LHCN-M2 (cell line): ENCODE data around the gene SLC6A1. TPM values are rescaled to one million over a fixed set of nuclear protein-coding genes. Genes with fewer than 3 reads are reported as not detected.

Source experiments
- DNase-seq: peaks from one replicate; pipeline ENCODE4 v3.0.0-alpha.2; 2012; ENCODE audit warnings: low read depth
- total RNA-seq: library from RNA; depleted of rRNA; stranded (reverse); fragments of >200 nt; gene quantifications from 2 replicates; pipeline ENCODE4 v1.2.3, GENCODE V29; 2014

Gene SLC6A1
- total RNA-seq, 1 experiment from 2014 or later = under 0.01 TPM

- no peak for DNase-seq
Measured at GRCh38 chr3:10992943-10993728, 588 bp downstream of the SLC6A1 start.

GRCh38 chr3:10993729-10994065, 1.1 kb downstream of the SLC6A1 start:
- no peak for DNase-seq

DNA sequence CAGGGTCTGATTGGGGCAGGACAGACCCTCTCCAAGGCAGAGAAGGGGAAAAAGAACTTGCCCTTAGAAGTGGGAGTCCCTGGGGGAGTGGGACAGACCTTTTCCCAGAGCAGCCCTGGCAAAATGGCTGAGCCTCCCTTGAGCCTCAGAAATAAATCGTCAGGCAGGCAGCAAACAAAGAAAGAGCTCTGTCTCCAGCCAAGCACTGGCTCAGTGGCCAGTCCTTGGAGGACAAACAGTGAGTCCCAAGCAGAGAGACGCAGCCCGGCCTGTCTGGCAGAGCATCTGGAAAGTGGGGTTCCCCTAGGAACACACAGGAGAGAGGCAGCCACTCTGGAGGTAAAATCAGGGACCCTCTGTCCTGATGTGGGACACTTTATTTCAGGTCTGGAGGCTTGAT, 1.8 kb downstream of the SLC6A1 start:
- DNase-seq = no peak

GRCh38 chr3:10995871-10996270, 3.3 kb downstream of the SLC6A1 start:
- no peak for DNase-seq

- DNase-seq = no peak
Measured at GRCh38 chr3:10996345-10997013, 3.9 kb downstream of the SLC6A1 start.

DNA sequence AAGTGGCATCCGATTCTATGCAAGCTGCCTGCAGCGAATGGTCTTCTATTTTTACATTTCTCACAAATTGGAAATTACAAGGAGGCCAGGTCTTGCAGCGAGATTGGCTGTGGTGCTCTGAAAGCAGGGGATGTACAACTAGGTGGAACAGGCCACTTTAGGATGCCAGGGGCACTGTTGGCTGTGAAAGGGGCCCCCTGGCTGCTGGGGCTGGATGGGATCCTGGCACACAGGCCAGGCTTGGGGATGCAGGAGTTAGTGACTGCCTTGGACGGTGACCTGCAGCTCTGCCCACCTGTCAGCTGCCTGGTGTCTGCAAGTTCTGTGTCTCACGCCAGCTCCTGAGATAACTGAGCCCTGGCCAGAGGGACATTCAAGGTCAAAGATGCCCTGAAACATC, 4.6 kb downstream of the SLC6A1 start:
- DNase-seq = no peak

DNA sequence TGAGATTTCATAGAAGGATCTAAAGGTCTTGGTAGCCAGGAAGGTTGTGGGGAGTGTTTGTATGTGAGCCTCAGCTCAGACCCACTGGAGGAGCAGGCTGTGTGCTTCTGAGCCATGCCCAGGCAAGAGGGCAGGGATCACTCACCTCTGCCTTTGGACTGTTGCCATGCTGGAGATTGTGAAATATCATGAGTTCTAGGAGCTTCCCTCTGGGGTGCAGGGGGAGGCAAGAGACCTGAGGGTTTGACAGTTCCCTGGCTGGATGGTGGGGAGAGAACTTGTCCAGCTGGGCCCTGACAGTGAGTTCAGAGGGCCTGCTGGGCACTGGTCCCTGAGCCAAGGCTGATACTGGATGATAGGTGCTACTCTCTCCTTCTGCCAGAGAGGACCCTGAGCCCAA, 6.0 kb downstream of the SLC6A1 start:
- no peak for DNase-seq

DNA sequence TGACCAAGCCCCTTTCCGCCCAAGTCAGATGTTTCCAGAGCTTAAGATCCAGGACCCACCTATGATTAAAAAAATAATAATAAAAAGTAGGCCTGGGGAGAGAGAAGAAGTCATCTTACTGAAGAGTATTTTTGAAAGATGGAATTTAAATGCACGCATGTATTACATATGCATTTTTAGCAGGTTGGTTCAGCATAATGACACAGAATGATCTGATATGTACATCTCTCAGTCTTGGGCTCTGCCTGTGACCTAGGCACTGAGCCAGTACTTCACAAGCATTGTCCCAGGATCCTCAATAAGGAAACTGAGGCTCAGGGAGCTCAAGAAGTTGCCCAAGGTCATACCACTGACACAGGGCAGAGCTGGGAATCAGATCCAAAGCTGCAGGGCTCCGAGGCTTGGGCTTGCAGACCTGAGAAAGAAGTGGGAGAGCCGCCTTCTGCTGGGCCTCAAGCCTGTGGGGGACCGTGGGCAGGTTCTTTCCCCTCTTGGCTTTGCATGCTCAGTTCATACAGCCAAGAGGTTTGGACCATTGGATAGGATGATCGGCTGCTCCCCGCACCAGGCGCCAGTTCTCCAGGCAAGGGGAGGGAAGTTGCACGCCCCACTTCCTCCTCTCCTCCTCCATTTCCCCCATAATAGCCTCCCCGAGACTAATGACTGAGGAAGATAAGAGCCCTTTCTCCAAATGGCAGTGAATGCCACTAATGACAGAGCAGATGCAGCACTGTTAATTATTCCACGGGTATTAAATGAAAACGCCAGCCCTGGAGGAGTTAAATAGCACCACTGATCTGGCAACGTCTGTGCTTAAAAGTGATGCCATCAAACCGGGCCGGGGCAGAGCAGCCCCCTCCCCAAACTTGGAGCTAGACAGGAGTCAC, 6.9 kb downstream of the SLC6A1 start:
- no peak for DNase-seq

- no peak for DNase-seq
Measured at GRCh38 chr3:11000528-11000927, 8.0 kb downstream of the SLC6A1 start.

DNA sequence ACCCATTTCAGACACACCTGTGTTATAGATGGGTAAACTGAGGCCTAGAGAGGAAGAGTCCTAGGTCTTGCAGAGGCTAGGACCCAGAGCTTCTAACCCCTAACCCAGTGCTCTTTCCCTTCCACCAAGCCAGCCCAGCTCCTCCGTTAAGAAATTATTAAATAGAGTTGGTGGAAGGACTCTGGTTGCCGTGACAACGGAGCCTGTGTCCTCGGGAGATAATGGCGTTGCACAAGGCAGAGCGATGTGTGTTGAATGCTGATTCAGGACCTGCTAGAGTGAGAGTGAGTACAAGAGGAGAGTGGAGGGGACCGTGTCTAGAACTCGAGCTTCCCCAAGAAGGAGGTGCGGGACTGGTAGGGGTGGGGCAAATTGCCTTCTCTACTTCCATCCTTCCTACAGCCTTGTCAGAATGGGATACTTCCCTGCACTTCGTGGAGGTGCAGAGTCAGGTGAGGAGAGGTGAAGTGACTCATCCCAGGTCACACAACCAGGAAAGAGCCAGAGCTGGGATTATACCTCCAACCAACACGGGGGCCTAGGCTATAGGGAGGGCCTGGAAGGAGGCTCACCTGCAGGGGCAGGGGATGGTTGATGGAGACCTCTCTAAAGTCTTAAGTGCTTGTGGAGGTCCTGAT, 8.6 kb downstream of the SLC6A1 start:
- peak; percentile 7 for DNase-seq

DNA sequence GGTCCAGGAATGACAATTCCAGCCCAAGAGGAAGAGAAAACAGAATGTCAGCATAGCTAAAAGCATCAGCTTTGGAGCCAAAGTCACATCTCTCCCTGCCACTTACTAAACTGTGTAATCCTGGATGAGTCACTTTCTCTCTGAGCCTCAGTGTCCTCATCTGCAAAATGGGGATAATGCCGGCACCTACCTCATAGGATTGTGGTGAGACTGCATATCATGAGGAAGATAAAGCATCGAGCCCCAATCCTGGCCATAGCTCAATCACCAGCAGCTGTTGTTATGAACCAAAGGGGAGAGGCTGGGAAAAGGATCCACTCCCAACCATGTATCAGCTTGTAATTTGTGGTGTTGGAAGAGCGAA, 9.1 kb downstream of the SLC6A1 start:
- peak; percentile 6 for DNase-seq

DNA sequence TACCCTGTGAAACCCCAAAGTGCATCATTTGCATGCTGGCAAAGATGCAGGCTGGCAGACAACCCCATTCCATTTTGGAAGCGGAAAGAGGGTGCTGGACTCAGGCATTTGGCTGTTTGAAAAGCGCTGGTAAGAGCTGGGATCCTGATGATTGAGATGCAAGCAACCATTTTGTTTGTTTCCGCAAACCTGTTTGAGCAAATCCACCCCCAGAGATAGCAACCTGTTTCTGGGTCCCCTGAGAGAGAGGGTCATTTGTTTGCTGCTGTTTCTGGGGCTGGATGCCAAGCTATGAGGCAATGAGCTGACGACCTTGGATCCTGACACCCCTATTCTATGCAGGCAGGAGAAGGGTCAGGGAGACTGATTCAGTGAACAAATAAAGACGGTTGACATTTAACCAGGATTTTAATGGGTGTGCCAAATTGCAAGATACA, 9.8 kb downstream of the SLC6A1 start:
- no peak for DNase-seq

- DNase-seq = no peak
Measured at GRCh38 chr3:11004563-11004962, 12.0 kb downstream of the SLC6A1 start.

GRCh38 chr3:11005686-11006256, 13.2 kb downstream of the SLC6A1 start:
- no peak for DNase-seq

DNA sequence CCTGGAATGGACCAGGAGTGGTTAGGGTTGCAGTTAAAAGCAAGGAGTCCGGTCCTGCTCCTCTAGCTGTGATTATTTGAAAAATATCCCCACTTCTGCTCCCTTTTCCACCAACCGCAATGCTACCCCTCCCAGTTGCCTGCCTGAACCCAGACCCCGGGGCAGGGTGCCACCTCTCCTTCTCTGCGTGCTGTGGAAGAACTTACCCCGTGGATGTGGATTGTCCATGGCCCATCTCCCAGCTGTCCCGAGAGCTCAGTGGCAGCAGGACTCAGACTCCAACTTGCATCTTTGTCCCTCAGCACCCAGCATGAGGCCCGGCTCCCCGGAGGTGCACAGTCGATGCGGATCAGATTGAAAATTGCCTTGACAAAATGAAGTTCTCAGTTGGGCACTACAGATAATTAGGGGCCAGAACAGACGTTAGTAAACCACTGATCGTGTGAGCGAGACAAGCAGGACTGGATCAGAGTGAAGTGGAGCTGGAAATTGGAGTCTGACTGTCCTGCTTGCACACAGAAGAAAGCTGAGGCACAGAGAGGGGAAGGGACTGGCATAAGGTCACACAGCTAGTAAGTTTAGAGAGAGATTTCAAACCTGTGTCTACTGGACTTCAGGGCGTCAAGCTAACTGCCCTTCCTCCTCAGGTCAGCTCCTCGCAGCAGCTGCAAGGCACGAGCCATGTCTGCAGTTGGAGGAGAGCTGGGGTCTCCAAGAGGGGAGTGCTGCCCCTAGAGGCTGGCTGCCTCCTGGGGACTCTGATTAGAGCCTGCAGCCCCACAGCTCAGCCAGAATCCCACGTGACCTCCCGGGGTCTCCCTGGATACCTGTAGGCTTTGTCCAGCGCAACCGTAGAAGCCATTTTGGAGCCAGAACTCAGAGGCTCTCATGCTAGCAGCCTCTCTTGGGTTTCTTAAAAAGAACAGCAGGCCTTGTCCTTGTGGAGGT, 14.7 kb downstream of the SLC6A1 start:
- DNase-seq = no peak

GRCh38 chr3:11009898-11010297, 17.4 kb downstream of the SLC6A1 start:
- no peak for DNase-seq

GRCh38 chr3:11010426-11011165, 18.0 kb downstream of the SLC6A1 start:
- no peak for DNase-seq

GRCh38 chr3:11014253-11014652, 21.7 kb downstream of the SLC6A1 start:
- no peak for DNase-seq

GRCh38 chr3:11014752-11015151, 22.2 kb downstream of the SLC6A1 start:
- no peak for DNase-seq

DNA sequence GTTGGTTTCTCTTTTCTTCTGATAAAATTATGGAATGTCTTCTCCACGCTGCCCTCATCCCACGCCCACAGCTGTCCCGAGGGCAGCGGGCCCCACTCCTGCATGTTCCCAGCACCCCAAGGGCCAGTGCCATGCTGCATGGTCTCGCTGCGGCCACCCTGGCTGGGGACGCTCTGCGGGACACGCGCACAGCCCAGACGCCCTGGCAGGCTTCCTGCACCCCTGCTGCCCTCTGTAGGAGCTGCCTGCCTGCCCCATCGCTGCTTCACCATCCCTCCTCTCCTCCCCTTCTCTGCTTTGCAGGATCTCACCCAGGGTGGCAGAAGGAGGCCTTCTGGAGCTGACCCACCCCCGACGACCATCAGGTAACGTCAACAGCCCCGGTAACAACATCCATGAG, 22.8 kb downstream of the SLC6A1 start:
- no peak for DNase-seq
